ENCODE data around the gene PRCD.

- TF ChIP-seq, protein P1, sequence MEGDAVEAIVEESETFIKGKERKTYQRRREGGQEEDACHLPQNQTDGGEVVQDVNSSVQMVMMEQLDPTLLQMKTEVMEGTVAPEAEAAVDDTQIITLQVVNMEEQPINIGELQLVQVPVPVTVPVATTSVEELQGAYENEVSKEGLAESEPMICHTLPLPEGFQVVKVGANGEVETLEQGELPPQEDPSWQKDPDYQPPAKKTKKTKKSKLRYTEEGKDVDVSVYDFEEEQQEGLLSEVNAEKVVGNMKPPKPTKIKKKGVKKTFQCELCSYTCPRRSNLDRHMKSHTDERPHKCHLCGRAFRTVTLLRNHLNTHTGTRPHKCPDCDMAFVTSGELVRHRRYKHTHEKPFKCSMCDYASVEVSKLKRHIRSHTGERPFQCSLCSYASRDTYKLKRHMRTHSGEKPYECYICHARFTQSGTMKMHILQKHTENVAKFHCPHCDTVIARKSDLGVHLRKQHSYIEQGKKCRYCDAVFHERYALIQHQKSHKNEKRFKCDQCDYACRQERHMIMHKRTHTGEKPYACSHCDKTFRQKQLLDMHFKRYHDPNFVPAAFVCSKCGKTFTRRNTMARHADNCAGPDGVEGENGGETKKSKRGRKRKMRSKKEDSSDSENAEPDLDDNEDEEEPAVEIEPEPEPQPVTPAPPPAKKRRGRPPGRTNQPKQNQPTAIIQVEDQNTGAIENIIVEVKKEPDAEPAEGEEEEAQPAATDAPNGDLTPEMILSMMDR (IDR thresholded peaks at IDR 0.05), result no peak
- no peak for TF ChIP-seq POLR2A (IDR thresholded peaks at IDR 0.05)
Observed at GRCh38 chr17:76572201-76572910, 32.5 kb downstream of the PRCD start.

All from esophagus squamous epithelium (tissue), 4 donors.